NCI-H2227 treated with DMSO at 0.1 percent for 48 hours (cell line): ENCODE results near the gene ABTB2.
A peak's percentile ranks its signal among the peaks of the same experiment; 100 is the strongest.
"Not testable (repeated sequence)": the region's sequence is repeated elsewhere in the genome, so short reads cannot be mapped to it uniquely, and the experiment has no call there.

ENCODE experiments used
- DNase-seq: peaks from one replicate; lab custom pipeline; 2025; lab: John Stamatoyannopoulos, UW

Gene ABTB2

GRCh38 chr11:34262531-34263081, 95.2 kb downstream of the ABTB2 start:
- DNase-seq = no peak

GRCh38 chr11:34261820-34262219, 96.0 kb downstream of the ABTB2 start:
- no peak for DNase-seq

GRCh38 chr11:34261095-34261494, 96.7 kb downstream of the ABTB2 start:
- no peak for DNase-seq

DNA sequence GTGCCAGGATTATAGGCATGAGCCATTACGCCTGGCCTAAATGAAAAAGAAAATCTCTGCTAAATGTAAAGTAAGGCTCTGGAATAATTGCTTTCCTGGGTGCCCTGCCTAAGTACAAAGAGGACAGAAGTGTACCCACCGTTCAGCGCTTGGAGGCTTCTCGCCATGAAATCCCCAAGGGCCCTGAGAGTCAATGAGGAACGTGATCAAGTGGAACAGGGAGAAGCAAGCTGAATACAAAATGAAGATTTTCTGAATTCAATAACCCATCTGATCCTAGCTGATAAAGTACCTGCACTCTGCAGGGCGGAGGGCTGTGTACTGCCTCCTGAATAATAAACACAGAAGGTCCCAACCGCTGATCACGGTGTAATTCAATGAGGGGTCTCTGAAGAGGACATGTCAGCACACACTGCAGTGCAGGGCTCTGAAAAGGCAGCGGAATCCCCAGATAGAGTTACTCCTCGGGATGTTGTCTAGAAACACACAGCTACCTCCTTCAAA, 97.7 kb downstream of the ABTB2 start:
- no peak for DNase-seq

DNA sequence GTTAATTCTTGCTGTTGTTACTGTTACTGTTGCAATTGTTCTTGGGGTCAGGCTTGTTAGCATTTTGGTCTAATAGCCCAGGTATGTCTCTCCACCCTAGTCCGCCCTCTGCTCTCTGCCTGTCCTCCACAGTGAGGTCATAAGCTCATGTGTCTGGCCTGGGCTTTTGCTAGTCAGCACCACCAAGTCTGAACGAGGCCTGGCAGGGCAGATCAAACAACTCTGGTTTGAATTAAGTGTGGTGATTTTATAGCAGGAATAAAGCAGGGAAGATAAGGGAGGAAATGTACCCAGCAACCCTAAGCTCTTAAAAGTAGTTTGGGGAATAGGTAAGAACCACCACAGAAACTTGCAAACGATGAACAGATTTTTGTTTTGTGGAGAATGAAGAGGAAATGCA, 98.7 kb downstream of the ABTB2 start:
- no peak for DNase-seq

DNA sequence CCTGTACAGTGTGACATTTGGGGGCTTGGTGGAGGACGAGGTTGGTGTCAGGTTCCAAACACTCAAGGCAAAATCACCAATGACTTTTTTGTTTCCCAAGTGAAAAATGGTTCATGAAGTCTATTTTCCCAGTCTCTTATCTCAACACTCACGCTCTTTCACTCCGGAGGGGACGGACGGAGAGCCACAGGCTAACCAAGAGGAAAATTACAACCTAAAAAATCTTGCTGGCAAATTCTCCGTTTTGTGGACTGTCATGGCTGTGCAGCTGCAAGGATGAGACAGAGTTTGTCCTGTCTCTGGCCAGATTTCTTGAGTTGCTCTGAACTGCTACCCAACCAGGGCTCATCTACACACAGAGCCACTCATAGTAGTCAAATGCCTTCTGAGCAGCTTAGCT, 101.2 kb downstream of the ABTB2 start:
- DNase-seq = no peak

- DNase-seq = no peak
These were observed 101.7 kb downstream of the ABTB2 start for GRCh38 chr11:34256150-34256549.

- DNase-seq = no peak
These were observed 102.7 kb downstream of the ABTB2 start for GRCh38 chr11:34255101-34255500.

- DNase-seq = no peak
These were observed 103.8 kb downstream of the ABTB2 start for GRCh38 chr11:34254011-34254410.

DNA sequence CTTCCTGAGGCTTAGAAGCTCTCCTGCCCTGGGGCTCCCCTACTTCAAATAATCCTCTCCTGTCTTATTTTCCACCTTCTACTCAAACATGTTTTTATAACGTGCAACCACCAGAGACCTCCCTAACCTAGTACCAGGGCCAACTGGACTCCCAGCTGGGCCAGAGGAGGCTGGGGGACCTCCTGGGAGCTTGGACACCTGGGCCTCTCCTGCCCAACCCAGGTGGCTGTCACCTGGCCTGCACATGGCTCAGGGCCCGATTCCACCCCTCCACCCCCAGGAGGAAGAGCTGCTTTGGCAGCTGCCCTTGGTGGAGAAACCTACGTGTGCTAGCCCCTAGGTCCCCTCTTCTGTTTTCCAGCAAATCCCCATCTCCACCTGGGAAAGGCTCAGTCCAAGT, 105.2 kb downstream of the ABTB2 start:
- no peak for DNase-seq

- DNase-seq = no peak
These were observed 105.8 kb downstream of the ABTB2 start for GRCh38 chr11:34252015-34252414.

- no peak for DNase-seq
These were observed 106.2 kb downstream of the ABTB2 start for GRCh38 chr11:34251589-34251980.

GRCh38 chr11:34250732-34251588, 106.8 kb downstream of the ABTB2 start:
- DNase-seq = peak; percentile 69

GRCh38 chr11:34250211-34250610, 107.6 kb downstream of the ABTB2 start:
- no peak for DNase-seq

- no peak for DNase-seq
These were observed 108.4 kb downstream of the ABTB2 start for GRCh38 chr11:34249439-34249838.

- not testable (repeated sequence) for DNase-seq
These were observed 111.3 kb downstream of the ABTB2 start for GRCh38 chr11:34246511-34246910.

DNA sequence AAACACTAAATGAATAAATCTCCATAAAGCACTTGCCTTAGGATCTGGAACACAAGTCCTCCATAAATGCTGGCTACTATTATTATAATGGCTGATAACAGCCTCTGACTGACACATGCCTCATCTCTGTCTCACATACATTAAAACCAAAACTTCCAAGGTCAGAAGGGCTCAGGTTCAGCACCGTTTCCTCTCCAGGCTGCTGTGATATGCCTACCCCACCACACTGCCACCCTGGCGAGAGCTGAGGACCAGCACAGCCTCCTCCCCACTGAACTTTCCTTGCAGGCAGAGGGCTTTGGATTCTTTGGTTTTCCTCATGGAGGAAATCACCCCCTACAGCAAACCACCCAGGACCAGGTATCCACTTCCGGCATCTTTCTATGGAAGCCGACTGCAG, 112.8 kb downstream of the ABTB2 start:
- DNase-seq = no peak

DNA sequence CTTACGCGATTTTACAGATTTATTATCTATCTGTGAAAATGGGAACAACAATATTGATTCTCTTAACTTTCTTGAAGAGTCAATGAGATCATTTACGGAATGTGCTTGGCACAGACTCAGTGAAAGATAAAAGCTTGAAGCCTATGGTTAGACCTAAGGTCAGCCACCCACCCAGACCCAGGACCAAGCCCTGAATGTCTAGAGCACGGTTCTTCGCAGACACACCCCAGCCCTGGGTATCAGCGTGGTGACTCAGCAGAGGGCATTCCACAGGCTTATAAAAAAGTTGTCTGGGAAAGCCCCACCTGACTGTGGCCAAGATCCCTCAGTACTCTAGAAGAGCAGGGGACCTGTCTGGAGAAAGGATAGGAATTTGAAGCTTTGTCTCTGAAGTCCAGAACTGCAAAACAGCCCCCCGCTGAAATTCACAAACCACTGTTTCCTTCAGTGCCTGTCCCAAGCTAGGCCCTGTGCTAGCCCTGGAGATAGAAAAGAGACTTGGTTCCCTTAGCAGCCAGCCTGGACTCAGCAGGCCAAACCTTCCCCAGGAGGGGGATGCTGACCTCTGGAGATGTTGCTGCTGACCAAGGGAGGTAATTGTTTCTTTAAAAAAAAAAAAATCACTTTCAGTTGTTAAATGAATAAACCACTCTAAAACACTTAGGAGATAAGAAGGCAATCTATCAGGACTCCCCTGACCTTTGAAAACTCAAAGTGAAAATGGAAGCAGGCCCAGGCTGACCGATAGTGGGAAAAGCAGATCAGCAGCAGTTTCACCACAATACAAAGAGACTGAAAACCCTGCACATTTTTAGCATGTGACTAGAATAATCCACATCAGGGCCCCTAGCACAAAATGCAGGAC, 114.0 kb downstream of the ABTB2 start:
- no peak for DNase-seq

- DNase-seq = no peak
These were observed 115.7 kb downstream of the ABTB2 start for GRCh38 chr11:34242037-34242625.

GRCh38 chr11:34240150-34240494, 117.7 kb downstream of the ABTB2 start:
- no peak for DNase-seq

- no peak for DNase-seq
These were observed 118.2 kb downstream of the ABTB2 start for GRCh38 chr11:34239465-34240149.

- no peak for DNase-seq
These were observed 118.8 kb downstream of the ABTB2 start for GRCh38 chr11:34238966-34239365.
